HFF-Myc (cell line): ENCODE measurements around the gene TCFL5.
A peak's percentile ranks its signal among the peaks of the same experiment; 100 is the strongest.
"Not testable (repeated sequence)": the region's sequence is repeated elsewhere in the genome, so short reads cannot be mapped to it uniquely, and the experiment has no call there.

Experiments used
- DNase-seq: peaks from one replicate; pipeline ENCODE4 v3.0.0-alpha.2; 2011; ENCODE audit warnings: low read depth; ENCODE audit errors: extremely low read depth
- H3K4me3 ChIP-seq: replicated peaks from 2 replicates; pipeline ENCODE4 v1.5.1; 2011; ENCODE audit warnings: low read depth, mild to moderate bottlenecking, control low read depth, low read length
- TF ChIP-seq, protein P1 (sequence below): IDR thresholded peaks from 2 replicates; pipeline ENCODE4 v1.5.1; 2012; ENCODE audit warnings: mild to moderate bottlenecking, low read depth, low read length, control low read depth; ENCODE audit errors: missing control alignments

The TCFL5 gene

DNA sequence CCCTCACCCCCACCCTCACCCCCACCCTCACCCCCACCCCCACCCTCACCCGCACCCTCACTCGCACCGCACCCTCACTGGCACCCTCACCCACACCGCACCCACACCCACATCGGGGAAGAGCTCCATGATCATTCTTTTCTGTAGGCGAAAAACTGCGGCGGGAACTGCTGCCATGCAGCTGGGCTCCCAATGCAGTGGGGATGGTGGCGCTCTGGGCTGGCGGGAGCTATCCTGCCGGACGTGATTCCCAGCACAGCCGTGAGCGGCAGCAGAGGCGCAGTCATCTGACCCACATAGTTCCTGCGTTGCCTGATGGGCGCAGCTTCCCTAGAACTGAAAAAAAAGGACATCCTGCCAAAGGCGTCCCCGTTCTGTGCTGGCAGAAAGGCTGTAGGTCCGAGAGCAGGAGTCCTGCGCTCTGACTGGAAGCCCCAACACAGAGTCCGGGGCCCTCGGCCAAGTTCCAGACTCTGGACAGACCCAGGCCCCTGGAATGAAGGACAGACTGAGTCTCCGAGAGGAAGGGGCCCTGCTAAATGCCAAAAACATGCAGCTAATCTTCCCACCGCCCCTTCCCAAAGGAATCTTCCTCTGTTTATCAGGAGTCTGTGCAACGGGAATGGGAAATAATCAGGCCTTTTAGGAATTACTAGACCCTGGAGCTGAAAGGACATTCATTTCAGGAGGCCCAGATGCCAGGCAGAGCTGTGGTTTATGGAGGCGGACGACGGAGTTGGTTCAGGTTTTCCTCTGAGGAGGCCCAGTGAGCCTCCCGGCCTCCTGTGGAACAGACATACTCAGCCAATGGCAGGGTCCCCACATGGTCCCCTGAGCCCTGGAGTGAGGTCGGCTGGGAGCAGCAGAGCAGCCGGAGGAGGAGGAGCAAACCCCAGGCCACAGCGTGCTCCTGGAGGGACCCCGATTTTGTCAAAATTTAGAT is 14.1 kb upstream of the TCFL5 start:
- peak; percentile 81 for DNase-seq
- H3K4me3 ChIP-seq = peak overlapping the region; percentile 7; the same call in 1 of the 2 replicates
- TF ChIP-seq, protein P1, sequence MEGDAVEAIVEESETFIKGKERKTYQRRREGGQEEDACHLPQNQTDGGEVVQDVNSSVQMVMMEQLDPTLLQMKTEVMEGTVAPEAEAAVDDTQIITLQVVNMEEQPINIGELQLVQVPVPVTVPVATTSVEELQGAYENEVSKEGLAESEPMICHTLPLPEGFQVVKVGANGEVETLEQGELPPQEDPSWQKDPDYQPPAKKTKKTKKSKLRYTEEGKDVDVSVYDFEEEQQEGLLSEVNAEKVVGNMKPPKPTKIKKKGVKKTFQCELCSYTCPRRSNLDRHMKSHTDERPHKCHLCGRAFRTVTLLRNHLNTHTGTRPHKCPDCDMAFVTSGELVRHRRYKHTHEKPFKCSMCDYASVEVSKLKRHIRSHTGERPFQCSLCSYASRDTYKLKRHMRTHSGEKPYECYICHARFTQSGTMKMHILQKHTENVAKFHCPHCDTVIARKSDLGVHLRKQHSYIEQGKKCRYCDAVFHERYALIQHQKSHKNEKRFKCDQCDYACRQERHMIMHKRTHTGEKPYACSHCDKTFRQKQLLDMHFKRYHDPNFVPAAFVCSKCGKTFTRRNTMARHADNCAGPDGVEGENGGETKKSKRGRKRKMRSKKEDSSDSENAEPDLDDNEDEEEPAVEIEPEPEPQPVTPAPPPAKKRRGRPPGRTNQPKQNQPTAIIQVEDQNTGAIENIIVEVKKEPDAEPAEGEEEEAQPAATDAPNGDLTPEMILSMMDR = peak; percentile 47

DNA sequence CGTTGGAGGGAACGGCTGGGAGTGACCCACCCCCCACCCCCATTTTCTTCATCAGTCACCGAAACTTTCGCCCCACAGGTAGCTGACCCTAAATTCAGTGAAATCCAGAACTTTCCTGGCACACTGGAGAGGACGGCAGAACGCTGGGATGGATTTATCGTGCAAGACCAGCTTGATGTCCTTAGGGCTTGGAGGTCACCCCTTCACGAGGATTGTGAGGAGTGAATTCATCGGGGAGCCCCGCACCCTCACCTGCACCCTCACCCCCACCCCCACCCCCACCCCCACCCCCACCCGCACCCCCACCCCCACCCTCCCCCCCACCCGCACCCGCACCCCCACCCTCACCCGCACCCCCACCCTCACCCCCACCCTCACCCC is 13.3 kb upstream of the TCFL5 start:
- no peak overlapping the region for H3K4me3 ChIP-seq
- no peak for DNase-seq
- TF ChIP-seq, protein P1 = no peak

DNA sequence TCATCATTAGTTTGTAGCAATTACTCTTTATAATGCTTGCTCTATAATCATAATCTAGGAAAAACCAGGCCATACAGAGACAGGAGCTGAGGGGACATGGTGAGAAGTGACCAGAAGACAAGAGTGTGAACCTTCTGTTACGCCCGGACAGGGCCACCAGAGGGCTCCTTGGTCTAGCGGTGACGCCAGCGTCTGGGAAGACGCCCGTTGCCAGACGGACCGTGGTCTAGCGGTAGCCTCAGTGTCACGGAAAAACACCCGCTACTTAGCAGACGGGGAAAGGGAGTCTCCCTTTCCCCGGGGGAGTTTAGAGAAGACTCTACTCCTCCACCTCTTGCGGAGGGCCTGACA is 12.0 kb upstream of the TCFL5 start:
- H3K4me3 ChIP-seq, DNase-seq: not testable (repeated sequence)
- TF ChIP-seq, protein P1 = peak; percentile 49

DNA sequence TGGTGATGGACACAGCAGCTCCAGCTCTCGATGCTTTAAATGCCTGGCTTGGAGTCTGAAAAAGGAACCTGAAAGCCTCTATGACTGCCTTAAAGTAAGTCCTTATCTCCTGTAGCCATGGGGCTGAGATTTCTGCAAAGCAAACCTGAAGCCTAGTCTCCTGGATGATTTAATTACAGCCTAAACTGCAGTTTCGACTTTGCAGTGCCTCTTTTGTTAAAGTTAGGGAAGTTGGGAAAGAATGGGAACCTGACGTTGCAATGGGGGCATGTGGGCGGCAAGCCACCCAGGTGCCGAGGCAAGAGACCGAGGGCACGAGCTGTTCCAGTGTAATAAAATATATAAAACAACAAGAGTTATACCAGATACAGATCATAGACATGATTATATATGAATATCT is 11.7 kb upstream of the TCFL5 start:
- TF ChIP-seq, protein P1 = no peak
- no peak overlapping the region for H3K4me3 ChIP-seq
- no peak for DNase-seq

DNA sequence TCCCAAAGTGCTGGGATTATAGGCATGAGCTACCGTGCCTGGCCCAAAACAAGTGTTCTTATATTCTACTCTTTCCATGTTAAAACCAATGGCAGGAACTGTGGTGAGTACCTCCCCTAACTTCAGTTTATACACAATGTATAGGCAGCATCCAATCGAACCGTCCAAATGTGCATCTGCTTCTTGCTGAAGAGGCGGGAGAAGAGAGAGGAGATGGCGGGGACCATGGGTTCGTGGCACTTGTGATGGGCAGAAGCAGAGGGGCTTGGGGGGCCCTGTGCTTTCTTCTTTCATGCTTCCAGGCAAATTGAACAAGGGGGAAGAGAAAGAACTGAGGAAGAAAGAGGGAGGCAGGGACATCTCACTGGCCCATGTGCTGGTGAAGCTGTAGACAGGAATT is 11.2 kb upstream of the TCFL5 start:
- TF ChIP-seq, protein P1 = no peak
- no peak for DNase-seq
- no peak overlapping the region for H3K4me3 ChIP-seq

DNA sequence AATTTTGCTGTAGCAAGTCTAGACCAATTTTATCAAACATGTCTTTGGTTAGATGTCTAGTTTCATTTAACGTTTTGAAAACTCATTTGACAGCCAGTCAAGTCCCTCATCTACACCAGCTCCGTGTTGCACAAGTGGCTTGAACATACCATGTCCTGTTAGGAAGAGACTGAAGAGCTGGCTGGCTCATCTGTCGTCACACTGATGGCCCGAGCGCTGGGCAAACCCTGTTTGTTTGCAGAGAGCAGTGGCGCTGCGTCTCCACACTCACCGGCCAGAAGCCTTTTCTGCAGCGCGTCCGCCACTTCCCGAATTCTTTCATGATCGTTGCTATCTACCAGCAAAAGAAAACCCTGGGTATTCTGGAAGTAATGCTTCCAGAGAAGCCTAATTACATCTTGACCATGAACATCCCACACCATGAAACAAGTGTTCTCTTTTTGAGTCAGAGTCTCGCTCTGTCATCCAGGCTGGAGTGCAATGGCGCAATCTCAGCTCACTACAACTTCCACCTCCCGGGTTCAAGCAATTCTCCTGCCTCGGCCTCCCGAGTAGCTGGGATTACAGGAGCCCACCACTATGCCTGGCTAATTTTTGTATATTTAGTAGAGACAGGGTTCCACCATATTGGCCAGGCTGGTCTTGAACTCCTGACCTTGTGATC is 10.7 kb upstream of the TCFL5 start:
- no peak for DNase-seq
- H3K4me3 ChIP-seq = no peak overlapping the region
- TF ChIP-seq, protein P1 = no peak
